ENCODE data around the gene SNURF.
"Not testable (repeated sequence)": the region's sequence is repeated elsewhere in the genome, so short reads cannot be mapped to it uniquely, and the experiment has no call there.

Gene SNURF

DNA sequence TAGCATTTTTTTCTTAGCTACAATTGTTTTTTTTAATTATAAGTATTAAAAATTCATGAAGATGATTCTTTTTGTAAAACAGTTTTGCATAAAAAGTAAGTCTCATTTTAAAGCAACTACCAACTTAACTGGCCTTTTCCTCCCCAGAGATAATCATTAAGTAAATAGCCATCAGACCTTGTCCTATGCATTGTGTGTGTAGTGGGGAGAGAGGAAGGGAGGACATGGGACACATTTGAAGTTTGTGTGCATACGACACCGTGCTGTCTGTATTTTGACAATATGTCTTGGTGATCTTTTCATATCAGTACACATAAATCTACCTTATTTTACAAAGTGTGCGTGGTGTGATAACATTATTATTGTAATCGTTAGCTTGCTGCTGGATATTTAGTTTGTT is 8.1 kb downstream of the SNURF start:
- Histone ChIP-seq H3K36me3 (ENCODE audit: control insufficient read depth in 1 of 2, insufficient read depth in 2 of 2, low read length in 2 of 2) (peaks cover 6 to 25% of the 10 kb centered on the region in 2 donors), H3K27ac (ENCODE audit: low read depth, low read length) (no peak overlapping the region), H3K9me3 (ENCODE audit: control insufficient read depth in 1 of 2, low read length in 2 of 2) (peaks cover 10 to 16% of the 10 kb centered on the region in 2 donors), H3K4me3 (ENCODE audit: low read depth in 1 of 2, low read length in 2 of 2) (no peak overlapping the region), H3K27me3 (ENCODE audit: control insufficient read depth in 1 of 2, insufficient read depth in 2 of 2, low read length in 2 of 2) (no peaks in the 10 kb centered on the region), H3K9ac (ENCODE audit: low read depth in 1 of 2, low read length in 2 of 2) (no peak overlapping the region), H3K4me1 (ENCODE audit: control insufficient read depth in 1 of 2, insufficient read depth in 2 of 2, low read length in 2 of 2) (no peaks in the 10 kb centered on the region)

DNA sequence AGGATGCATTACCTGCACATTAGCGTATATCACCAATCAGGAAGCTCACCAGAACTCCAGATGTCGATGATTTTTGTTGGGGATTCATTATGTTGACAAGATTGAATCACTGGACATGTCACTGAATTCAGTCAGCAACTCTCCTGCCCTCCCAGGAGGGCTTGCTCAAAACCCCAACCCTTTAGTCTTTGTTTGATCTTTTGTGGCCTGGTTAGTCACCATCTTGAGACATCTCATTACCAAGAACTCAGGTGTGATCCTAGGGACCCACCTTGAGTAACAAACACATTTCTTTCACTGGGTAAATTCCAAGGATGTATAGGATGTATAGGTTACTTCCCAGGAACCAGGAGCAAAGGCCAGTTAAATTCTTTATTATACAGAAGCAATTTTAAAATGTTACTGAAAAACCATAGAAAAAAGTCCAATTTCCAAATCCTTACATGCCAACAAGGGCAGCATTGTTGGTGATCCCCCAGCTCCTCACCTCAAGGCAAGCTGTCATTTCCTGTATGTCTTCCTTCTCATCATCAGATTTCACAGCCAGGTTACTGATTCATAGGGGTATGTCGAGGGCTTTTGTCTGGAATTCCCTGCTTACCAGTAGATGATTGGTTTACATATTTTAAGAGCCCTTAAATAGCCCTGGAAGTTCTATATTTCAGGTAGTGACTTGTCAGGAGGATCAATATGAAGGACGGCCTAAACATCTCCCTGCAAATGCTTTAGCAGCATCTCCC is 11.7 kb downstream of the SNURF start:
- H3K36me3 ChIP-seq (ENCODE audit: control insufficient read depth in 1 of 2, insufficient read depth in 2 of 2, low read length in 2 of 2) = peaks cover 6 to 34% of the 10 kb centered on the region in 2 donors
- H3K27ac ChIP-seq (ENCODE audit: low read depth, low read length) = no peak overlapping the region
- H3K27me3 ChIP-seq (ENCODE audit: control insufficient read depth in 1 of 2, insufficient read depth in 2 of 2, low read length in 2 of 2) = no peaks in the 10 kb centered on the region
- H3K4me3 ChIP-seq (ENCODE audit: low read depth in 1 of 2, low read length in 2 of 2) = no peak overlapping the region
- no peak overlapping the region for H3K9ac ChIP-seq (ENCODE audit: low read depth in 1 of 2, low read length in 2 of 2)
- peaks cover 5 to 9% of the 10 kb centered on the region in 2 donors for H3K9me3 ChIP-seq (ENCODE audit: control insufficient read depth in 1 of 2, low read length in 2 of 2)
- no peaks in the 10 kb centered on the region for H3K4me1 ChIP-seq (ENCODE audit: control insufficient read depth in 1 of 2, insufficient read depth in 2 of 2, low read length in 2 of 2)

DNA sequence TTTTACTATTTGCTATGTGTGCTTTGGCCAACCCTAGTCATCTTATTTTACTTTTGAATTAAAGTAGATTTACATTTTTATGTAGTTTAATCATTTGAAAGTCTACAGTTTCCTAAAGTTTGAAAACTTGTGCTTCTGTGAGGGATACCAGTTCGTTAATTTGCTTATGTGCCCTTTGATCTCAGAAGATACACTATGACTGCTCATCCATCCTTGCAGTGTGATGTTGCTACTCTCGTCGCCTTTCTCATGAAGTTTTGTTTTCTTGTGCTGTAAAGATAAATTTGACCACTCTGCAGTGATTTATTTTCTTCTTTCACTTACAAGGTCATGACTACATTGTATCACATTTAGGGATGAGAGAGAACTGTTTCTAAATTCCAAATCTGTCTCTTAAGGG is 16.3 kb downstream of the SNURF start:
- Histone ChIP-seq H3K4me3 (ENCODE audit: low read depth in 1 of 2, low read length in 2 of 2) (no peak overlapping the region), H3K27me3 (ENCODE audit: control insufficient read depth in 1 of 2, insufficient read depth in 2 of 2, low read length in 2 of 2) (no peaks in the 10 kb centered on the region), H3K9ac (ENCODE audit: low read depth in 1 of 2, low read length in 2 of 2) (no peak overlapping the region), H3K9me3 (ENCODE audit: control insufficient read depth in 1 of 2, low read length in 2 of 2) (peaks cover 7 to 8% of the 10 kb centered on the region in 2 donors), H3K4me1 (ENCODE audit: control insufficient read depth in 1 of 2, insufficient read depth in 2 of 2, low read length in 2 of 2) (no peaks in the 10 kb centered on the region), H3K27ac (ENCODE audit: low read depth, low read length) (no peak overlapping the region), H3K36me3 (ENCODE audit: control insufficient read depth in 1 of 2, insufficient read depth in 2 of 2, low read length in 2 of 2) (peaks cover 16 to 34% of the 10 kb centered on the region in 2 donors)

DNA sequence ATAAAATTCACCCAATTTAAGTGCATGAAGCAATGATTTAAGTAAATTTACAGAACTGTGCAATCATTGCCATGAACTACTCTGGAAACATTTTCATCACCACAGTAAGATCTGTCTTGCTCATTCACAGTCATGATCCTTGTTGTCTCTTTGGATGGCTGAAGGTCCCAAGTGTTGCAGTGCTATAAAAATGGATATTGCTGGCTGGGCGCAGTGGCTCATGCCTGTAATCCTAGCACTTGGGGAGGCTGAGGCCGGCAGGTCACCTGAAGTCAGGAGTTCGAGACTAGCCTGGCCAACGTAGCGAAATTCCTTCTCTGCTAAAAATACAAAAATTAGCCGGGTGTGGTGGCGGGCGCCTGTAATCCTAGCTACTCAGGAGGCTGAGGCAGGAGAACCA is 17.0 kb downstream of the SNURF start:
- Histone ChIP-seq H3K27me3 (ENCODE audit: control insufficient read depth in 1 of 2, insufficient read depth in 2 of 2, low read length in 2 of 2) (no peaks in the 10 kb centered on the region), H3K9me3 (ENCODE audit: control insufficient read depth in 1 of 2, low read length in 2 of 2) (peaks cover 9 to 13% of the 10 kb centered on the region in 2 donors), H3K36me3 (ENCODE audit: control insufficient read depth in 1 of 2, insufficient read depth in 2 of 2, low read length in 2 of 2) (peaks cover 16 to 33% of the 10 kb centered on the region in 2 donors), H3K4me1 (ENCODE audit: control insufficient read depth in 1 of 2, insufficient read depth in 2 of 2, low read length in 2 of 2) (no peaks in the 10 kb centered on the region), H3K9ac (ENCODE audit: low read depth in 1 of 2, low read length in 2 of 2) (no peak overlapping the region), H3K4me3 (ENCODE audit: low read depth in 1 of 2, low read length in 2 of 2) (no peak overlapping the region), H3K27ac (ENCODE audit: low read depth, low read length) (no peak overlapping the region)

DNA sequence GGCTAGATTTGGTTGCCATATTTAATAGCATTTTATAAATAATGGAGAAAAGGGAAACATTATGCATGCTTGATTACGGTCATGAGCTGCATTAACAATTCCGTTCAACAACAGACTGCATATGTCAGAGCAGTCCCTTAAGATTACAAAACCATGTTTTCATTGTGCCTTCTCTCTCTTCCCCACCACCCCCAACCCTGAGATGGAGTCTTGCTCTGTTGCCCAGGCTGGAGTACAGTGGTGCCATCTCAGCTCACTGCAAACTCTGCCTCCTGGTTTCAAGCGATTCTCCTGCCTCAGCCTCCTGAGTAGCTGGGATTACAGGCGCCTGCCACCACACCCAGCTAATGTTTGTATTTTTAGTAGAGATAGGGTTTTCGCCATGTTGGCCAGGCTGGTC is 17.9 kb downstream of the SNURF start:
- H3K4me1 ChIP-seq (ENCODE audit: control insufficient read depth in 1 of 2, insufficient read depth in 2 of 2, low read length in 2 of 2); H3K4me3 ChIP-seq (ENCODE audit: low read depth in 1 of 2, low read length in 2 of 2); H3K9ac ChIP-seq (ENCODE audit: low read depth in 1 of 2, low read length in 2 of 2); H3K27ac ChIP-seq (ENCODE audit: low read depth, low read length); H3K27me3 ChIP-seq (ENCODE audit: control insufficient read depth in 1 of 2, insufficient read depth in 2 of 2, low read length in 2 of 2): not testable (repeated sequence)
- peaks cover 9 to 22% of the 10 kb centered on the region in 2 donors for H3K9me3 ChIP-seq (ENCODE audit: control insufficient read depth in 1 of 2, low read length in 2 of 2)
- H3K36me3 ChIP-seq (ENCODE audit: control insufficient read depth in 1 of 2, insufficient read depth in 2 of 2, low read length in 2 of 2) = peaks cover 19 to 39% of the 10 kb centered on the region in 2 donors

DNA sequence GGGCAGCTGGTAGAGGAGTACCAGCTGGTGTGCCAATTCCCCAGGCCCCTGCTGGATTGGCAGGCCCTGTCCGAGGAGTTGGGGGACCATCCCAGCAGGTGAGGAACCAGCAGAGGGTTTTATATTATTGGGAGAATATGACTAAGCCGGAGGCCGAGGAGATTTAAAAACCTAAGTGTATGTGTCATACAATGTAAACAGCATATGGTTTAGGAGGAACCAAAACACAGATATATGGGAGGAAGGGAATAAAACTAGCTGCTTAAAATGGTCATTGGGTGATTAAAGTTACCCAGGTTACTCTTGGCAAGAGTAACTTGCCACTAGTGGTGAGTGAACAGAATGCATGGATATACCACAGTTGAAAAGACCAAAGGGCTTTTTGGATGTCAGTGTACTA is 22.1 kb downstream of the SNURF start:
- peak overlapping the region in 1 of 2 donors; percentile 19 for H3K4me3 ChIP-seq (ENCODE audit: low read depth in 1 of 2, low read length in 2 of 2)
- H3K4me1 ChIP-seq (ENCODE audit: control insufficient read depth in 1 of 2, insufficient read depth in 2 of 2, low read length in 2 of 2) = no peaks in the 10 kb centered on the region
- no peak overlapping the region for H3K27ac ChIP-seq (ENCODE audit: low read depth, low read length)
- H3K27me3 ChIP-seq (ENCODE audit: control insufficient read depth in 1 of 2, insufficient read depth in 2 of 2, low read length in 2 of 2) = no peaks in the 10 kb centered on the region
- peaks cover 14 to 28% of the 10 kb centered on the region in 2 donors for H3K9me3 ChIP-seq (ENCODE audit: control insufficient read depth in 1 of 2, low read length in 2 of 2)
- peaks cover 36 to 60% of the 10 kb centered on the region in 2 donors for H3K36me3 ChIP-seq (ENCODE audit: control insufficient read depth in 1 of 2, insufficient read depth in 2 of 2, low read length in 2 of 2)
- H3K9ac ChIP-seq (ENCODE audit: low read depth in 1 of 2, low read length in 2 of 2) = no peak overlapping the region

DNA sequence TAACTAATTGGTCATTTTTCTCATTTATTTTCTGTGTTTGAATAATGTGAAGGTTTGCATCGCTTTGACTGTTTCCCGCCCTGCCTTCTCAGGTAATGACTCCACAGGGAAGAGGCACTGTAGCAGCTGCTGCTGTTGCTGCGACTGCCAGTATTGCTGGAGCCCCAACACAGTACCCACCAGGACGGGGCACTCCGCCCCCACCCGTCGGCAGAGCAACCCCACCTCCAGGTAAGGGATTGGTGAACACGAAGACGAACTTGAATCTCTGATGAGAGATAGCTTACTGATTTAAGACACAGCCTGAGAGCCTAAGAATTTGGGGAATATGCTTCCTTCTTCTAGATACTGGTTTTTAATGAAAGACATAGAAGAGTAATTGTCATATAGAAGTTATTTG is 22.9 kb downstream of the SNURF start:
- peaks cover 14 to 32% of the 10 kb centered on the region in 2 donors for H3K9me3 ChIP-seq (ENCODE audit: control insufficient read depth in 1 of 2, low read length in 2 of 2)
- no peaks in the 10 kb centered on the region for H3K4me1 ChIP-seq (ENCODE audit: control insufficient read depth in 1 of 2, insufficient read depth in 2 of 2, low read length in 2 of 2)
- H3K4me3 ChIP-seq (ENCODE audit: low read depth in 1 of 2, low read length in 2 of 2) = no peak overlapping the region
- H3K36me3 ChIP-seq (ENCODE audit: control insufficient read depth in 1 of 2, insufficient read depth in 2 of 2, low read length in 2 of 2) = peaks cover 36 to 68% of the 10 kb centered on the region in 2 donors
- no peaks in the 10 kb centered on the region for H3K27me3 ChIP-seq (ENCODE audit: control insufficient read depth in 1 of 2, insufficient read depth in 2 of 2, low read length in 2 of 2)
- no peak overlapping the region for H3K9ac ChIP-seq (ENCODE audit: low read depth in 1 of 2, low read length in 2 of 2)
- no peak overlapping the region for H3K27ac ChIP-seq (ENCODE audit: low read depth, low read length)

DNA sequence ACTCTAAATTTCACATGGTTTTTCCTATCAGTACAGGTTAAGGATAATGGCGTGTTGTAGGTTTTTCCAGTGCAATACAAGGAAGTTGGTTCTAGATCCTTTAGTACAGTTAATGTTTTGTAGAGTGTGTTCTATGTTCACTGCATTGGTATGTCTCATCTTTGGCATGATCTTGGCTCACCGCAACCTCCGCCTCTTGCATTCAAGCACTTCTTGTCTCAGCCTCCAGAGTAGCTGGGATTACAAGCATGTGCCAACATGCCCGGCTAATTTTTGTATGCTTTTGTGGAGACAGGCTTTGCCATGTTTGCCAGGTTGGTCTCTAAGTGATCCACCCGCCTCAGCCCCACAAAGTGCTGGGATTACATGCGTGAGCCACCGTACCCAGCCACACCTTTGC is 30.4 kb downstream of the SNURF start:
- Histone ChIP-seq H3K9ac (ENCODE audit: low read depth in 1 of 2, low read length in 2 of 2) (no peak overlapping the region), H3K4me3 (ENCODE audit: low read depth in 1 of 2, low read length in 2 of 2) (no peak overlapping the region), H3K4me1 (ENCODE audit: control insufficient read depth in 1 of 2, insufficient read depth in 2 of 2, low read length in 2 of 2) (no peaks in the 10 kb centered on the region), H3K9me3 (ENCODE audit: control insufficient read depth in 1 of 2, low read length in 2 of 2) (peaks cover 13 to 38% of the 10 kb centered on the region in 2 donors), H3K27ac (ENCODE audit: low read depth, low read length) (no peak overlapping the region), H3K27me3 (ENCODE audit: control insufficient read depth in 1 of 2, insufficient read depth in 2 of 2, low read length in 2 of 2) (no peaks in the 10 kb centered on the region), H3K36me3 (ENCODE audit: control insufficient read depth in 1 of 2, insufficient read depth in 2 of 2, low read length in 2 of 2) (peaks cover 11 to 27% of the 10 kb centered on the region in 2 donors)

DNA sequence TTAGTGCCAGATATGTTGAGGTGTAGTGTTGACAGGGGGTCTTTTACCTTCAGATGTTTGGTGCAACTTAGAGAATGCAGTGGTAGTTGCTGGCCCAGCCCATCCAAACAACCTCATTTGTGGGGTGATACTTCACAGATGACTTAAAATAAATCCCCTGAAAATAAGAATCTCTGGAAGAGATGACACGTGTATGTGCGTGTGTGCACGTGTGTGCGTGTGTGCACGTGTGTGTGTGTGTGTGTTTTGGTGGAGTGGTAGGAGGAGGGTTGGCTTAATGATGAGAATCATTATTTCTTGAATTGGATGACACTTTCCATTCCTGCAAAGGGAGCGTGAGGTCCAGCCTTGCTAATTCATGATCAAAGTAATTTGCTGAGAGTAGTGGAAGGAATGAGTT is 31.9 kb downstream of the SNURF start:
- H3K9me3 ChIP-seq (ENCODE audit: control insufficient read depth in 1 of 2, low read length in 2 of 2) = peaks cover 14 to 50% of the 10 kb centered on the region in 2 donors
- H3K4me3 ChIP-seq (ENCODE audit: low read depth in 1 of 2, low read length in 2 of 2) = no peak overlapping the region
- H3K4me1 ChIP-seq (ENCODE audit: control insufficient read depth in 1 of 2, insufficient read depth in 2 of 2, low read length in 2 of 2) = no peaks in the 10 kb centered on the region
- no peaks in the 10 kb centered on the region for H3K27me3 ChIP-seq (ENCODE audit: control insufficient read depth in 1 of 2, insufficient read depth in 2 of 2, low read length in 2 of 2)
- H3K27ac ChIP-seq (ENCODE audit: low read depth, low read length) = no peak overlapping the region
- H3K9ac ChIP-seq (ENCODE audit: low read depth in 1 of 2, low read length in 2 of 2) = no peak overlapping the region
- peaks cover 11 to 22% of the 10 kb centered on the region in 2 donors for H3K36me3 ChIP-seq (ENCODE audit: control insufficient read depth in 1 of 2, insufficient read depth in 2 of 2, low read length in 2 of 2)
